ENCODE data around the gene DLGAP4. TPM values are rescaled to one million over a fixed set of nuclear protein-coding genes. Genes with fewer than 3 reads are reported as not detected.

DLGAP4 gene
- polyA plus RNA-seq, 1 donor (not counting 4 experiments of a cell fraction or from before 2014, with no cell fraction given): 9.6 TPM

- no peaks in the 10 kb centered on the region for H3K4me1 ChIP-seq (ENCODE audit: control insufficient read depth, extremely low read depth, insufficient read depth, low read length)
- no peak overlapping the region for H3K27ac ChIP-seq (ENCODE audit: control insufficient read depth, insufficient read depth, low read length)
- H3K79me2 ChIP-seq (ENCODE audit: control insufficient read depth, insufficient read depth, low read length): no peaks in the 10 kb centered on the region
- H2AFZ ChIP-seq (ENCODE audit: control insufficient read depth, low read length): no peak overlapping the region
- peaks cover 58% of the 10 kb centered on the region for H3K27me3 ChIP-seq (ENCODE audit: control insufficient read depth, extremely low read depth, insufficient read depth, low read length)
- H3K9ac ChIP-seq (ENCODE audit: control insufficient read depth, extremely low read depth, insufficient read depth, low read length): no peak overlapping the region
- H3K4me2 ChIP-seq (ENCODE audit: control insufficient read depth, extremely low read depth, insufficient read depth, low read depth, low read length): no peak overlapping the region
- H3K9me3 ChIP-seq (ENCODE audit: control insufficient read depth, low read depth, low read length): no peaks in the 10 kb centered on the region
- FAIRE-seq (no peak), DNase-seq (ENCODE audit: low read depth, low spot score) (no peak)
- H4K20me1 ChIP-seq (ENCODE audit: control insufficient read depth, extremely low read depth, insufficient read depth, low read length): no peaks in the 10 kb centered on the region
- no peak overlapping the region for H3K4me3 ChIP-seq (ENCODE audit: control insufficient read depth in 2 of 3, extremely low read depth in 1 of 3, insufficient read depth in 2 of 3, low read depth in 1 of 3, low read length in 3 of 3)
- H3K36me3 ChIP-seq (ENCODE audit: control insufficient read depth in 2 of 2, extremely low read depth in 1 of 2, insufficient read depth in 2 of 2, low read length in 2 of 2): no peaks in the 10 kb centered on the region
- H3K9me1 ChIP-seq (ENCODE audit: control insufficient read depth, extremely low read depth, insufficient read depth, low read length): no peaks in the 10 kb centered on the region
- dilution Hi-C loops (cut with MboI; ENCODE audit: extremely low pct_ligation_motif_present, low sequenced_read_pairs): no loop called here
- TF ChIP-seq CTCF (optimal IDR thresholded peaks at IDR 0.05 in 1 of 3, IDR thresholded peaks at IDR 0.05 in 1 of 3, conservative IDR thresholded peaks at IDR 0.05 in 1 of 3; ENCODE audit: extremely low read depth in 1 of 3, insufficient read depth in 2 of 3, low read length in 3 of 3) (no peak), EZH2 (IDR thresholded peaks at IDR 0.05; ENCODE audit: low read length) (no peak)
Observed at GRCh38 chr20:36335206-36335870, 29.2 kb downstream of the DLGAP4 start.

DNA sequence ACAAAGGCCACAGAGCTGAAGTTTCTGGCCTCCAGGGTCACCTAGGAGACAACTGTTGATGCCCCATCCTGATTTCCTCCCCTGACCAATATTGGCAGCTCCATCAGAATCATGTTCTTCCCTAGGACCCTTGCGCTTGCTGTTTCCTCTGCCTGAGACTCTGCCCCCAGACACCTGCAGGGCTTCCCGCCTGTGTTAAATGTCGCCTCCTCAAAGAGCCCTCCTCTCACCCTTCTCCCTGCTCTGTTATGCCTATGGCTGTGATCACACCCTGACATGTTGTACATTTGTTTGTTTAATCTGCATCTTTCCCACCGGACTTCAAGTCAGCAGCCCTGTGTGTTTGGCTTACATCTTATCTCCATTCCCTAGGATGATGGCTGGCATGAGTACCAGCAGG is 30.1 kb downstream of the DLGAP4 start:
- TF ChIP-seq CTCF (optimal IDR thresholded peaks at IDR 0.05 in 1 of 3, IDR thresholded peaks at IDR 0.05 in 1 of 3, conservative IDR thresholded peaks at IDR 0.05 in 1 of 3; ENCODE audit: extremely low read depth in 1 of 3, insufficient read depth in 2 of 3, low read length in 3 of 3) (no peak), EZH2 (IDR thresholded peaks at IDR 0.05; ENCODE audit: low read length) (no peak)
- Histone ChIP-seq H3K4me3 (ENCODE audit: control insufficient read depth in 2 of 3, extremely low read depth in 1 of 3, insufficient read depth in 2 of 3, low read depth in 1 of 3, low read length in 3 of 3) (no peak overlapping the region), H2AFZ (ENCODE audit: control insufficient read depth, low read length) (no peak overlapping the region), H3K36me3 (ENCODE audit: control insufficient read depth in 2 of 2, extremely low read depth in 1 of 2, insufficient read depth in 2 of 2, low read length in 2 of 2) (no peaks in the 10 kb centered on the region), H3K4me1 (ENCODE audit: control insufficient read depth, extremely low read depth, insufficient read depth, low read length) (no peaks in the 10 kb centered on the region), H3K27ac (ENCODE audit: control insufficient read depth, insufficient read depth, low read length) (no peak overlapping the region), H3K27me3 (ENCODE audit: control insufficient read depth, extremely low read depth, insufficient read depth, low read length) (peaks cover 54% of the 10 kb centered on the region), H4K20me1 (ENCODE audit: control insufficient read depth, extremely low read depth, insufficient read depth, low read length) (no peaks in the 10 kb centered on the region), H3K9me1 (ENCODE audit: control insufficient read depth, extremely low read depth, insufficient read depth, low read length) (no peaks in the 10 kb centered on the region), H3K4me2 (ENCODE audit: control insufficient read depth, extremely low read depth, insufficient read depth, low read depth, low read length) (no peak overlapping the region), H3K79me2 (ENCODE audit: control insufficient read depth, insufficient read depth, low read length) (no peaks in the 10 kb centered on the region), H3K9ac (ENCODE audit: control insufficient read depth, extremely low read depth, insufficient read depth, low read length) (no peak overlapping the region), H3K9me3 (ENCODE audit: control insufficient read depth, low read depth, low read length) (no peaks in the 10 kb centered on the region)
- DNase-seq (ENCODE audit: low read depth, low spot score) (no peak), FAIRE-seq (no peak)
- dilution Hi-C loops (cut with MboI; ENCODE audit: extremely low pct_ligation_motif_present, low sequenced_read_pairs): no loop called here
